ENCODE measurements around the gene GRIA1. TPM values are rescaled to one million over a fixed set of nuclear protein-coding genes. Genes with fewer than 3 reads are reported as not detected.

Gene GRIA1
- total RNA-seq, 1 donor = 1.1 TPM

- Histone ChIP-seq H3K79me2 (ENCODE audit: insufficient read depth, low read length) (no peaks in the 10 kb centered on the region), H2AFZ (ENCODE audit: low read length) (no peak overlapping the region), H4K20me1 (ENCODE audit: insufficient read depth, low read length) (no peaks in the 10 kb centered on the region), H3K4me1 (ENCODE audit: insufficient read depth, low read length) (no peaks in the 10 kb centered on the region), H3K4me3 (ENCODE audit: insufficient read depth, low read length) (no peak overlapping the region), H3K27ac (ENCODE audit: low read depth, low read length) (no peak overlapping the region), H3K9me3 (ENCODE audit: low read depth, low read length) (no peaks in the 10 kb centered on the region), H3K27me3 (ENCODE audit: insufficient read depth, low read length) (no peaks in the 10 kb centered on the region), H3K4me2 (ENCODE audit: insufficient read depth, low read length) (no peak overlapping the region), H3K36me3 (ENCODE audit: insufficient read depth, low read length) (no peaks in the 10 kb centered on the region)
- DNase-seq (ENCODE audit: insufficient read length, low spot score, missing footprints) = no peak
- TF ChIP-seq, protein P1, sequence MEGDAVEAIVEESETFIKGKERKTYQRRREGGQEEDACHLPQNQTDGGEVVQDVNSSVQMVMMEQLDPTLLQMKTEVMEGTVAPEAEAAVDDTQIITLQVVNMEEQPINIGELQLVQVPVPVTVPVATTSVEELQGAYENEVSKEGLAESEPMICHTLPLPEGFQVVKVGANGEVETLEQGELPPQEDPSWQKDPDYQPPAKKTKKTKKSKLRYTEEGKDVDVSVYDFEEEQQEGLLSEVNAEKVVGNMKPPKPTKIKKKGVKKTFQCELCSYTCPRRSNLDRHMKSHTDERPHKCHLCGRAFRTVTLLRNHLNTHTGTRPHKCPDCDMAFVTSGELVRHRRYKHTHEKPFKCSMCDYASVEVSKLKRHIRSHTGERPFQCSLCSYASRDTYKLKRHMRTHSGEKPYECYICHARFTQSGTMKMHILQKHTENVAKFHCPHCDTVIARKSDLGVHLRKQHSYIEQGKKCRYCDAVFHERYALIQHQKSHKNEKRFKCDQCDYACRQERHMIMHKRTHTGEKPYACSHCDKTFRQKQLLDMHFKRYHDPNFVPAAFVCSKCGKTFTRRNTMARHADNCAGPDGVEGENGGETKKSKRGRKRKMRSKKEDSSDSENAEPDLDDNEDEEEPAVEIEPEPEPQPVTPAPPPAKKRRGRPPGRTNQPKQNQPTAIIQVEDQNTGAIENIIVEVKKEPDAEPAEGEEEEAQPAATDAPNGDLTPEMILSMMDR (IDR thresholded peaks at IDR 0.05; ENCODE audit: extremely low read depth, low read depth, low read length) = no peak
These were observed 19.7 kb upstream of the GRIA1 start for GRCh38 chr5:153470736-153471135.

DNA sequence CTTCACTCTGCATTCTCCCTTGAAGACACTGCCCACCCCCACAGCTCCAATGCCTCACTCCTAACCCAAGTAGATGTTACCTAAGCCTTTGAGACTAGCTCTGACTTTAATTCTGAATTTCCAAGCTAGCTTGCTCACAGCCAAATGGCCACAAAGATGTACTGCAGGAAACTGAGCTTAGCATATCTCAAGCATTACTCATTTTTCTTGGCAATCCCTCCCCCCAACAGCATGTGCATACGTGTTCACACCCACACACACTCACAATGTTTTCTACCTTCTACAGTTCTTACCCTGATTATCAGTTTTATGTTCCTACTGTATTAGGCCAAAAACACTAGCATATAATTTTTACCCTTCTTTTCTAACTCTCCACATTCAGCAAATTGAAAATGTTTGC lies 13.7 kb upstream of the GRIA1 start:
- Histone ChIP-seq H3K27ac (ENCODE audit: low read depth, low read length) (no peak overlapping the region), H3K79me2 (ENCODE audit: insufficient read depth, low read length) (no peaks in the 10 kb centered on the region), H3K4me2 (ENCODE audit: insufficient read depth, low read length) (no peak overlapping the region), H2AFZ (ENCODE audit: low read length) (no peak overlapping the region), H4K20me1 (ENCODE audit: insufficient read depth, low read length) (no peaks in the 10 kb centered on the region), H3K4me3 (ENCODE audit: insufficient read depth, low read length) (no peak overlapping the region), H3K36me3 (ENCODE audit: insufficient read depth, low read length) (no peaks in the 10 kb centered on the region), H3K4me1 (ENCODE audit: insufficient read depth, low read length) (peaks cover 6% of the 10 kb centered on the region), H3K27me3 (ENCODE audit: insufficient read depth, low read length) (no peaks in the 10 kb centered on the region), H3K9me3 (ENCODE audit: low read depth, low read length) (no peaks in the 10 kb centered on the region)
- no peak for DNase-seq (ENCODE audit: insufficient read length, low spot score, missing footprints)
- TF ChIP-seq, protein P1 (IDR thresholded peaks at IDR 0.05; ENCODE audit: extremely low read depth, low read depth, low read length) = peak; percentile 20

DNA sequence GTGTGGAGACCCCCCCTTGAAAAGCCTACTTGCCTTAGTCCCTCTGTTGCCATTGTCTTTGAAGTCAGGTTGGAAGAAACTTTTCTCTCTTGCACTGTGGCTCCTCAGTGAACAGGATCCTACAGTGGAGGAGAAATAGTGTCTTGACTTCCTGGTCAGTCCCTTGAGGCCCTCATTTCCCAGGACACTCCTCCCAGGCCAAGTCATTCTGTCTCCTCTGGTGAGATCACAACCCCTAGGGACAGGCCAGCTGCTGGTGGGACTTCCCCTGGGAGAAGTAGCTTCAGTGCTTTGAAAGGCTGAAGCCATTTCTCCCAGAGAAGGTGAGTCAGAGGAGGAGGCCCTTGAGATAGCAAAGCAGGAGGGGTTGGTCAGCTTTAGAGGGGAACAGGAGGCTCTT lies 10.1 kb upstream of the GRIA1 start:
- H3K79me2 ChIP-seq (ENCODE audit: insufficient read depth, low read length) = no peaks in the 10 kb centered on the region
- no peak overlapping the region for H3K27ac ChIP-seq (ENCODE audit: low read depth, low read length)
- no peak overlapping the region for H3K4me3 ChIP-seq (ENCODE audit: insufficient read depth, low read length)
- TF ChIP-seq, protein P1 (IDR thresholded peaks at IDR 0.05; ENCODE audit: extremely low read depth, low read depth, low read length) = no peak
- H3K36me3 ChIP-seq (ENCODE audit: insufficient read depth, low read length) = no peaks in the 10 kb centered on the region
- no peak for DNase-seq (ENCODE audit: insufficient read length, low spot score, missing footprints)
- no peak overlapping the region for H2AFZ ChIP-seq (ENCODE audit: low read length)
- peak overlapping the region; percentile 2 for H3K4me2 ChIP-seq (ENCODE audit: insufficient read depth, low read length)
- H3K9me3 ChIP-seq (ENCODE audit: low read depth, low read length) = no peaks in the 10 kb centered on the region
- H4K20me1 ChIP-seq (ENCODE audit: insufficient read depth, low read length) = no peaks in the 10 kb centered on the region
- H3K4me1 ChIP-seq (ENCODE audit: insufficient read depth, low read length) = peaks cover 6% of the 10 kb centered on the region
- H3K27me3 ChIP-seq (ENCODE audit: insufficient read depth, low read length) = no peaks in the 10 kb centered on the region

DNA sequence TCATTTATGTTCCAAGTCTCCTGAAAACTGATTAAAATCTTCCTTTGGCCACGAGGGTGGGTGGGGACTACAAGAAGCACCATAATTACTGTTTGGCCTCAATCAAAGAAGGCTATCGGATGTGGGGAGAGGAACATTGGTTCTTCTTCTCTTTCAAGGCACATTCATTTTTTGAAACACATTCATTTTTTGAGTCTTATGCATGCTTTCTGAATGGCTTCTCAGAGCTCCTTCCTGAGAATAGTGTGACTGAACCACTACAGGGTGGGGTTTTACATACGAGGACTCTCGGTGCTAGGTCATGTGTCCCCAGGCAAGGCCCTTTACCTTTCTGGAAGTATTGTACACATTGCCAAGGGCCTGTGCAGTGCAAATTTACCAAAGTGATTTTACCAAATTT lies 7.0 kb upstream of the GRIA1 start:
- no peaks in the 10 kb centered on the region for H3K36me3 ChIP-seq (ENCODE audit: insufficient read depth, low read length)
- H3K4me3 ChIP-seq (ENCODE audit: insufficient read depth, low read length) = no peak overlapping the region
- TF ChIP-seq, protein P1 (IDR thresholded peaks at IDR 0.05; ENCODE audit: extremely low read depth, low read depth, low read length) = no peak
- H4K20me1 ChIP-seq (ENCODE audit: insufficient read depth, low read length) = no peaks in the 10 kb centered on the region
- no peak overlapping the region for H3K4me2 ChIP-seq (ENCODE audit: insufficient read depth, low read length)
- no peaks in the 10 kb centered on the region for H3K79me2 ChIP-seq (ENCODE audit: insufficient read depth, low read length)
- H2AFZ ChIP-seq (ENCODE audit: low read length) = no peak overlapping the region
- no peaks in the 10 kb centered on the region for H3K9me3 ChIP-seq (ENCODE audit: low read depth, low read length)
- H3K27ac ChIP-seq (ENCODE audit: low read depth, low read length) = no peak overlapping the region
- DNase-seq (ENCODE audit: insufficient read length, low spot score, missing footprints) = no peak
- peaks cover 6% of the 10 kb centered on the region for H3K4me1 ChIP-seq (ENCODE audit: insufficient read depth, low read length)
- no peaks in the 10 kb centered on the region for H3K27me3 ChIP-seq (ENCODE audit: insufficient read depth, low read length)

All from osteoblast (primary cell).